Measurements from ENCODE around the gene NHS.
A peak's percentile ranks its signal among the peaks of the same experiment; 100 is the strongest.

The NHS gene

DNA sequence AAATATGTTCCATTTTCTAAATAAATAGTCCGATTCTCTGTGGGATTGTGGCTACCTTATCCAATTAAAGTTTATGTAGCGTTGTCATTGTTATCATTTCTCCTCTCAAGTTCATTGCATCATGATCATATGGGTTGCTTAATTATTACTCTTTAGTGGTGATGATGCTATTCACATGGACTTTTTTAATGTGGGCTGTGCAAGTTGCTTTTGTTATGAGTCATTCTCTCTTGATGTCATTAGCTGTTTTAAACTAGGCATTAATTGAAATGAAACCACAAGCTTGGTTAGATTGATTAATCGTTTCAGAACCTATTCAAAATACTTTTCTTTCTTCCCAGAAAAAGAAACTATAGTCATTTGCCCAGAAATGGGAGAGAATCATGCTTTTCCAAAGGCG, 38.2 kb downstream of the NHS start:
- no peak overlapping the region for H3K4me3 ChIP-seq (ENCODE audit: low read length)
- DNase-seq (ENCODE audit: low read depth) = peak; percentile 78

DNA sequence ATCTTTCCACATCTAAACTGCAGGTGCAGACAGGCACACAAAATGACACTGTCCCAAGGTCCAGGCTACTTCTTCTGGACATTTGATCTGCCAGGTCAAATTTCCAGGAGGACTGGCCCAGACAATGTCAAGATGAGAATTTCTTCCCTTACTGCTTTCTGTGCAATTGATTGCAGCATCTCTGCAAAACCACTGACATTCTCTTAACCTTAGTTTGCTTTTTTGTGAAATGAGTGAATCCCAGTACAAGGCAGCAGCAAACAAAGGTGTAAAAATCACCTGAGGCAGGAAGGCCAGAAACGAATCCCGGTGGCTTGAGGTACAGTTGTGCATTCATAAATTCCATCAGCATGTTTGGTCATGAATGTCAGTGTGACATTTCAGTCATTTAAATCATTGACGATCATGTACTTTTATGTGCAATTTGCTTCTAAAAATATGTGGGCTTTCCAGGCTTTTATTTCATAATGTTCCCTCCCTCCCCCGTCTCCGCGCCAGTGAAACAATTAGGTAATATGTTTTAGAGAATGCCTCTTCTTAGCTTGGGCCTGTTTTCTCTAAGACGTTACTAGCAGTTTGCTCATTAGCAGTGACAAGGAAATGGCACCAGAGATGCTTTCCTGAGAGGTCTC, 39.1 kb downstream of the NHS start:
- TF ChIP-seq, protein P1, sequence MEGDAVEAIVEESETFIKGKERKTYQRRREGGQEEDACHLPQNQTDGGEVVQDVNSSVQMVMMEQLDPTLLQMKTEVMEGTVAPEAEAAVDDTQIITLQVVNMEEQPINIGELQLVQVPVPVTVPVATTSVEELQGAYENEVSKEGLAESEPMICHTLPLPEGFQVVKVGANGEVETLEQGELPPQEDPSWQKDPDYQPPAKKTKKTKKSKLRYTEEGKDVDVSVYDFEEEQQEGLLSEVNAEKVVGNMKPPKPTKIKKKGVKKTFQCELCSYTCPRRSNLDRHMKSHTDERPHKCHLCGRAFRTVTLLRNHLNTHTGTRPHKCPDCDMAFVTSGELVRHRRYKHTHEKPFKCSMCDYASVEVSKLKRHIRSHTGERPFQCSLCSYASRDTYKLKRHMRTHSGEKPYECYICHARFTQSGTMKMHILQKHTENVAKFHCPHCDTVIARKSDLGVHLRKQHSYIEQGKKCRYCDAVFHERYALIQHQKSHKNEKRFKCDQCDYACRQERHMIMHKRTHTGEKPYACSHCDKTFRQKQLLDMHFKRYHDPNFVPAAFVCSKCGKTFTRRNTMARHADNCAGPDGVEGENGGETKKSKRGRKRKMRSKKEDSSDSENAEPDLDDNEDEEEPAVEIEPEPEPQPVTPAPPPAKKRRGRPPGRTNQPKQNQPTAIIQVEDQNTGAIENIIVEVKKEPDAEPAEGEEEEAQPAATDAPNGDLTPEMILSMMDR (IDR thresholded peaks at IDR 0.05; ENCODE audit: insufficient read depth, low read depth, low read length, missing control alignments) = no peak
- H3K4me3 ChIP-seq (ENCODE audit: low read length) = no peak overlapping the region
- DNase-seq (ENCODE audit: low read depth) = peak; percentile 72

More for the DNA sequence above, 38.2 kb downstream of the NHS start:
- TF ChIP-seq, protein P1 (IDR thresholded peaks at IDR 0.05; ENCODE audit: insufficient read depth, low read depth, low read length, missing control alignments) = no peak

DNA sequence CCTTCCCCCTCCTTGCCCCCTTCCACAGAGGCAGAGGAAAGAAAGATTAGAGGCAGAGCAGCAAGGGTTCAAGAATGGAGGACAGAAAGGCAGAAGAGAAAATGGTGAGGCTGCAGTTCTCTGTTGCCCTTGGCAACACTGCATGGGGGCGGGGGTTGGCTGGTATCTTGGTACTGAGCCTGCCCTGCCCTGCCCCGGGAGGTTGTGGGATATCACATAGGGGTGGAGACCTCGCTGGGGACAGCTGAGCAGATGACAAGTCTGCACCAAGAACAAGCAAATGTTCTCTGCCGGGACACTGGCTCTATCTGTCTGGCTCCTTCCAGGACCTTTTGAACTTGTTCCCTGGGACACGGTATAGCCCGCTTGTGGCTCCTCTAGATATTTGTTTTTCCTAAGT, 39.8 kb downstream of the NHS start:
- no peak overlapping the region for H3K4me3 ChIP-seq (ENCODE audit: low read length)
- TF ChIP-seq, protein P1 (IDR thresholded peaks at IDR 0.05; ENCODE audit: insufficient read depth, low read depth, low read length, missing control alignments) = no peak
- no peak for DNase-seq (ENCODE audit: low read depth)

DNA sequence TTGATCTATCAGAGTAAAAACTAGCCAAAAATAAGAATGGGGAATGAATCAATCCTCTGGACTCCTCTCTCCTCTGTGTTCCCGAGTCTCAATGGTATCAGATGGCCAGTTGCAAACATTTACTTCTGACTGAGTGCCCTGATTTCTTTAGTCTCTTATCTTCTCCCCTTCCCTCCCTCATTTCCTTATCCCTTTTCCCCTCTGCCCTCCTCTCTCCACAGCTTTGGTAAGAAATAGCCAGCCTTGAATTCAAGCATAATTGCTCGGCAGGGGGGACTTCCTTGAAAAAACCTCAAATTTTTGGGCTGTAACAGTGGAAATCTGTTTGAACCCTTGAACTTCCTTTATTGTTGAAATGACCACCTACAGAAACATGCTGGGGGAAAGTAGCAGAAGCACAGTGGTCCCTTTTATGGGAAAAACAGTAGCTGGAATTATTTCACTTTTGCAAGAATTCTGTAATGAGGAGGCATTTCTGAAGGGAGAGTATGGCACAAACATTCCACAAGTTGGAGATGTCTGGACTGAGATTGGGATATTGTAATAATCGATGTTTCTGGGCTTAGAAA, 40.3 kb downstream of the NHS start:
- no peak overlapping the region for H3K4me3 ChIP-seq (ENCODE audit: low read length)
- TF ChIP-seq, protein P1 (IDR thresholded peaks at IDR 0.05; ENCODE audit: insufficient read depth, low read depth, low read length, missing control alignments) = no peak
- DNase-seq (ENCODE audit: low read depth) = no peak

GRCh38 chrX:17417372-17417771, 42.4 kb downstream of the NHS start:
- no peak for DNase-seq (ENCODE audit: low read depth)
- TF ChIP-seq, protein P1 (IDR thresholded peaks at IDR 0.05; ENCODE audit: insufficient read depth, low read depth, low read length, missing control alignments) = no peak
- H3K4me3 ChIP-seq (ENCODE audit: low read length) = no peak overlapping the region

GRCh38 chrX:17425136-17425535, 50.1 kb downstream of the NHS start:
- DNase-seq (ENCODE audit: low read depth) = no peak
- TF ChIP-seq, protein P1 (IDR thresholded peaks at IDR 0.05; ENCODE audit: insufficient read depth, low read depth, low read length, missing control alignments) = no peak

DNA sequence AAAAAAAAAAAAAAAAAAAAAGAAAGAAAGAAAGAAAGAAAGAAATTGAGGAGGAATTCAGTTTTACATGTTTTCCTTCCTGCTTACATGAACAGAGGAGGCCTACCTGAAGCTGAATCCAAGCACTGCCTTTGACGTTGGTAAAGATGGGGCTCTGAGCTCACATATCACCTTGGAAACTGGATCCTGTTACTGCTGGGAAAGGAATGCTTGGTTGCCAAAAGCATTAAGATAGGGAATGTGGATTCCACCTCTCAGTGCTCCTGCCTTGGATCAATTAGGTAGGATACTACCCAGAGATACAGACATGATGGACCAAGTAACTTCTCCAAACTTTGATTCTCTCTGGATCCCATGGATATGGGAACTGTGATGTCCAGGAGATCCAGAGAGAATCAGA, 50.6 kb downstream of the NHS start:
- no peak overlapping the region for H3K4me3 ChIP-seq (ENCODE audit: low read length)
- TF ChIP-seq, protein P1 (IDR thresholded peaks at IDR 0.05; ENCODE audit: insufficient read depth, low read depth, low read length, missing control alignments) = no peak
- no peak for DNase-seq (ENCODE audit: low read depth)

More at GRCh38 chrX:17425136-17425535, 50.1 kb downstream of the NHS start:
- no peak overlapping the region for H3K4me3 ChIP-seq (ENCODE audit: low read length)

Data from epithelial cell of esophagus (primary cell).